B cell (primary cell): ENCODE measurements around the gene ARPIN. TPM values are rescaled to one million over a fixed set of nuclear protein-coding genes. Genes with fewer than 3 reads are reported as not detected.

Experiments used
- ATAC-seq: fragments of 200-7000 bp; cut with Tn5 transposase; one replicate; pipeline ENCODE4 v1.10.0; 2021; ENCODE audit warnings: low read depth, mild to moderate bottlenecking, moderate number of reproducible peaks, moderate library complexity
- CTCF ChIA-PET: fragments of 350-600 bp; sonication (Branson Sonifier 250); formaldehyde crosslinking; loops from one replicate; lab custom pipeline; 2021; ENCODE audit warnings: antibody characterized with exemption, inconsistent platforms; lab: Charles Lee
- POLR2A ChIA-PET: fragments of 350-600 bp; sonication (Branson Sonifier 250); formaldehyde crosslinking; loops from one replicate; lab custom pipeline; 2021; ENCODE audit warnings: antibody characterized with exemption; lab: Charles Lee
- DNase-seq: peaks from one replicate; pipeline ENCODE4 v3.0.0; 2013
- H2AFZ ChIP-seq: 2 replicates; pipeline ENCODE4 v1.6.1; 2012; ENCODE audit warnings: mild to moderate bottlenecking, low read depth, low read length; ENCODE audit not compliant: insufficient read depth, poor library complexity, severe bottlenecking
- H3K27ac ChIP-seq, 2 donors: 1 replicate in 1 of 2; 2 replicates in 1 of 2; pipeline ENCODE4 v1.5.1; 2012 to 2013; ENCODE audit warnings: low read length in 2 of 2, mild to moderate bottlenecking in 2 of 2, moderate library complexity in 1 of 2
- H3K27me3 ChIP-seq, 4 experiments: fragments of 200-600 bp in 1 of 4; sonication (generic) in 1 of 4; replicated peaks in 1 of 4; 1 replicate in 2 of 4; 2 replicates in 2 of 4; pipeline versions ENCODE4 v1.6.1 to v1.7.0; 2013 to 2016; ENCODE audit warnings: low read length in 3 of 4, mild to moderate bottlenecking in 2 of 4, mixed read lengths in 1 of 4, moderate library complexity in 1 of 4; ENCODE audit not compliant: insufficient read depth in 4 of 4, control insufficient read depth in 3 of 4; ENCODE audit errors: control extremely low read depth in 1 of 4
- H3K36me3 ChIP-seq, 2 experiments: replicated peaks in 1 of 2; 1 replicate in 1 of 2; 2 replicates in 1 of 2; pipeline versions ENCODE4 v1.6.1 to v1.7.1; 2013; ENCODE audit warnings: low read length in 1 of 2; ENCODE audit not compliant: insufficient read depth in 2 of 2, control insufficient read depth in 1 of 2; ENCODE audit errors: control extremely low read depth in 1 of 2, extremely low read depth in 1 of 2
- H3K4me1 ChIP-seq, 2 donors: fragments of 200-600 bp in 1 of 2; sonication (generic) in 1 of 2; 1 replicate in 1 of 2; 2 replicates in 1 of 2; pipeline versions ENCODE4 v1.5.1 to v1.6.1; 2013 to 2017; ENCODE audit warnings: low read length in 2 of 2; ENCODE audit not compliant: control insufficient read depth in 2 of 2, insufficient read depth in 2 of 2
- H3K4me2 ChIP-seq: replicated peaks from 2 replicates; pipeline ENCODE3; 2012; ENCODE audit warnings: mild to moderate bottlenecking, low read depth, low read length; ENCODE audit not compliant: poor library complexity, severe bottlenecking
- H3K4me3 ChIP-seq, 5 experiments: fragments of 200-600 bp in 1 of 5; sonication (generic) in 1 of 5; 1 replicate in 3 of 5; 2 replicates in 2 of 5; pipeline versions ENCODE4 v1.5.1 to v1.7.0; 2011 to 2016; ENCODE audit warnings: low read length in 4 of 5, mild to moderate bottlenecking in 4 of 5, low read depth in 2 of 5, control low read depth in 1 of 5, moderate library complexity in 1 of 5; ENCODE audit not compliant: insufficient read depth in 1 of 5; ENCODE audit errors: control extremely low read depth in 1 of 5, extremely low read depth in 1 of 5
- H3K79me2 ChIP-seq: fragments of 200-600 bp; sonication (generic); one replicate; pipeline ENCODE4 v1.6.0; 2016; ENCODE audit warnings: low read length; ENCODE audit not compliant: control insufficient read depth, insufficient read depth
- H3K9ac ChIP-seq: fragments of 200-600 bp; sonication (generic); 2 replicates; pipeline ENCODE4 v1.6.1; 2017; ENCODE audit warnings: mild to moderate bottlenecking, low read length, moderate library complexity
- H3K9me3 ChIP-seq, 3 donors: one replicate each; pipeline versions ENCODE4 v1.6.1 to v1.7.1; 2013; ENCODE audit warnings: low read length in 2 of 3; ENCODE audit not compliant: control insufficient read depth in 2 of 3, insufficient read depth in 1 of 3; ENCODE audit errors: control extremely low read depth in 1 of 3
- H4K20me1 ChIP-seq: 2 replicates; pipeline ENCODE4 v1.6.0; 2012; ENCODE audit warnings: mild to moderate bottlenecking, low read length; ENCODE audit not compliant: insufficient read depth, control insufficient read depth, poor library complexity, severe bottlenecking
- H3K27ac Mint-ChIP-seq: one replicate; pipeline ENCODE4 v1.8.0; 2021; ENCODE audit warnings: mixed read lengths
- H3K27me3 Mint-ChIP-seq: one replicate; pipeline ENCODE4 v1.8.0; 2021; ENCODE audit warnings: mixed read lengths
- H3K4me1 Mint-ChIP-seq: one replicate; pipeline ENCODE4 v1.8.0; 2021; ENCODE audit warnings: mixed read lengths
- H3K4me3 Mint-ChIP-seq: one replicate; pipeline ENCODE4 v1.8.0; 2021; ENCODE audit warnings: mixed read lengths
- H3K9me3 Mint-ChIP-seq: one replicate; pipeline ENCODE4 v1.8.0; 2022; ENCODE audit warnings: mixed read lengths; ENCODE audit not compliant: insufficient read depth
- EZH2 ChIP-seq: IDR thresholded peaks from 2 replicates; pipeline ENCODE4 v1.6.1; 2012; ENCODE audit warnings: borderline replicate concordance, low read depth, mild to moderate bottlenecking, moderate library complexity, low read length; ENCODE audit not compliant: insufficient read depth, poor library complexity, severe bottlenecking
- WGBS: methylation state at CpG from one replicate; pipeline ENCODE4 v1.1.5; 2013; ENCODE audit warnings: missing lambda C conversion rate; ENCODE audit not compliant: insufficient coverage; 5-methylcytosine and 5-hydroxymethylcytosine counted together
- intact Hi-C: fragments of 100-400 bp; cut with micrococcal nuclease; formaldehyde crosslinking; loops from one replicate; pipeline ENCODE4 v1.10.0; 2022
- polyA plus RNA-seq: library from polyadenylated mRNA; depleted of rRNA; stranded (reverse); fragments of >200 nt; gene quantifications from 2 replicates; pipeline ENCODE4 v1.2.3, GENCODE V29; 2012
- total RNA-seq, 2 donors: library from RNA; stranded (reverse); fragments of 120-200 nt in 1 of 2; gene quantifications; 1 replicate in 1 of 2; 2 replicates in 1 of 2; pipeline versions ENCODE4 v1.2.3 to v1.2.4, GENCODE V29; 2013 to 2022
- TF ChIP-seq, protein P1 (sequence below): fragments of 200-600 bp; IDR thresholded peaks from one replicate; pipeline ENCODE4 v1.8.0; 2022; ENCODE audit warnings: antibody characterized with exemption, mild to moderate bottlenecking

Gene ARPIN
- total and polyA plus RNA-seq, 2 donors (not counting 1 experiment from before 2014, with no cell fraction given) = 0.10 TPM

DNA sequence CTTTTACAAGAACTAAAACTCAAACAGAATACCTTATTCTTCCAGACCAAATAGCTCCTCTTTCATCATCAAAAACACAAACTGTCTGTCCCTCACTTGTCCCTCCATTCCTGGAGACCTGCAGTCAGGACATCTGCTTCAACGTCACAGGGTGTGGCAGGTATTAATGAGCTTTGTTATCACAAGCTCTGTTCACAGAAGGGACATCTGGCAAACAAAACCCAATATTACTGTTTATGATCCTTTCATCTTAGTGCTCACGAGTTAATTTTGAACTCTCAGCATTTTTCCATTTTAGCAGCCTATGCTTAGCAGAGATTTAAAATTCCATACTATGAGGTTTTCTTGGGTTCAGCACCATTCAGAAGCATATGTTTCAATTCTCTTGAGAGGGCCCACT lies 51.9 kb downstream of the ARPIN start:
- intact Hi-C loops = no loop called here
- DNase-seq (no peak), ATAC-seq (no peak)
- Histone ChIP-seq H3K4me1 (peaks cover 6% of the 10 kb centered on the region in 2 donors), H3K4me2 (peak overlapping the region; percentile 13), H3K9me3 (no peaks in the 10 kb centered on the region), H3K9ac (no peak overlapping the region), H3K27ac (no peak overlapping the region), H3K79me2 (no peaks in the 10 kb centered on the region), H2AFZ (no peak overlapping the region), H4K20me1 (no peaks in the 10 kb centered on the region), H3K36me3 (peaks cover 11 to 32% of the 10 kb centered on the region in 2 experiments), H3K27me3 (no peaks in the 10 kb centered on the region), H3K4me3 (no peak overlapping the region)
- WGBS = 80% methylated on average over 1 of the region's 2 CpGs
- CTCF ChIA-PET = interaction anchor here (1.4 to 1.7 kb wide), 3 partner anchors 14 to 100 kb away, joined by 5 to 15 read pairs (median 6); no protein-coding TSS in a partner anchor
- POLR2A ChIA-PET = no interaction called here
- Mint-ChIP-seq H3K27me3 (no peaks in the 10 kb centered on the region), H3K9me3 (no peaks in the 10 kb centered on the region), H3K4me3 (no peak overlapping the region), H3K4me1 (peaks cover 8% of the 10 kb centered on the region), H3K27ac (no peak overlapping the region)
- TF ChIP-seq, protein P1, sequence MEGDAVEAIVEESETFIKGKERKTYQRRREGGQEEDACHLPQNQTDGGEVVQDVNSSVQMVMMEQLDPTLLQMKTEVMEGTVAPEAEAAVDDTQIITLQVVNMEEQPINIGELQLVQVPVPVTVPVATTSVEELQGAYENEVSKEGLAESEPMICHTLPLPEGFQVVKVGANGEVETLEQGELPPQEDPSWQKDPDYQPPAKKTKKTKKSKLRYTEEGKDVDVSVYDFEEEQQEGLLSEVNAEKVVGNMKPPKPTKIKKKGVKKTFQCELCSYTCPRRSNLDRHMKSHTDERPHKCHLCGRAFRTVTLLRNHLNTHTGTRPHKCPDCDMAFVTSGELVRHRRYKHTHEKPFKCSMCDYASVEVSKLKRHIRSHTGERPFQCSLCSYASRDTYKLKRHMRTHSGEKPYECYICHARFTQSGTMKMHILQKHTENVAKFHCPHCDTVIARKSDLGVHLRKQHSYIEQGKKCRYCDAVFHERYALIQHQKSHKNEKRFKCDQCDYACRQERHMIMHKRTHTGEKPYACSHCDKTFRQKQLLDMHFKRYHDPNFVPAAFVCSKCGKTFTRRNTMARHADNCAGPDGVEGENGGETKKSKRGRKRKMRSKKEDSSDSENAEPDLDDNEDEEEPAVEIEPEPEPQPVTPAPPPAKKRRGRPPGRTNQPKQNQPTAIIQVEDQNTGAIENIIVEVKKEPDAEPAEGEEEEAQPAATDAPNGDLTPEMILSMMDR = no peak
- TF ChIP-seq EZH2 = no peak

DNA sequence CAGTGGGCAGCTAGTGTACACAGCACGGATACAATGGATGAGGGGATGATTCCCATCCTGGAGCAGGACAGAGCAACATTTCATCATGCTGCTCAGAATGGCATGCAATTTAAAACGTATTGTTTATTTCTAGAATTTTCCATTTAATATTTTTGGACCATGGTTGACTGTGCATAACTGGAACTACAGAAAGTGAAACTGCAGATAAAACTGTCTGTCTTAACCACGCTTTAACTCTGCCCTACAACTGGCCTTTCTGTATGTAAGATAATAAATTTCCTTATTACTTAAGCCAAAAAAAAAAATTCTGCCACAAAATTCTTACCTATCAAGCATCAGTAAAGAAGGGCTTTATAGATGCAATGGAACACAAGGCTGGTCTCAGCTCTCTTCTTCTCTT lies 52.3 kb downstream of the ARPIN start:
- ATAC-seq (no peak), DNase-seq (no peak)
- no peak overlapping the region for H3K4me3 ChIP-seq
- H3K9me3 Mint-ChIP-seq = no peaks in the 10 kb centered on the region
- H3K27me3 ChIP-seq = no peaks in the 10 kb centered on the region
- no peak overlapping the region for H3K9ac ChIP-seq
- no peaks in the 10 kb centered on the region for H4K20me1 ChIP-seq
- no peak overlapping the region for H3K4me3 Mint-ChIP-seq
- no peaks in the 10 kb centered on the region for H3K27me3 Mint-ChIP-seq
- H3K4me1 ChIP-seq = peaks cover 6% of the 10 kb centered on the region in 2 donors
- intact Hi-C loops = no loop called here
- no peaks in the 10 kb centered on the region for H3K9me3 ChIP-seq
- TF ChIP-seq, protein P1 = no peak
- no peak for TF ChIP-seq EZH2
- H2AFZ ChIP-seq = no peak overlapping the region
- H3K79me2 ChIP-seq = no peaks in the 10 kb centered on the region
- no CpG with 5 or more reads among the region's 3 CpGs for WGBS
- POLR2A ChIA-PET = no interaction called here
- CTCF ChIA-PET = interaction anchor here (1.4 to 1.7 kb wide), 3 partner anchors 14 to 100 kb away, joined by 5 to 15 read pairs (median 6); no protein-coding TSS in a partner anchor
- H3K4me2 ChIP-seq = peak overlapping the region; percentile 13
- H3K36me3 ChIP-seq = peaks cover 11 to 31% of the 10 kb centered on the region in 2 experiments
- H3K27ac ChIP-seq = no peak overlapping the region
- H3K27ac Mint-ChIP-seq = no peak overlapping the region
- H3K4me1 Mint-ChIP-seq = peaks cover 8% of the 10 kb centered on the region
